Measurements from ENCODE around the gene RNASE11. TPM values are rescaled to one million over a fixed set of nuclear protein-coding genes. Genes with fewer than 3 reads are reported as not detected.
"Not testable (repeated sequence)": the region's sequence is repeated elsewhere in the genome, so short reads cannot be mapped to it uniquely, and the experiment has no call there.

RNASE11 gene
- total and polyA plus RNA-seq, 2 donors (not counting 3 experiments of a cell fraction or from before 2014, with no cell fraction given), result not detected

DNA sequence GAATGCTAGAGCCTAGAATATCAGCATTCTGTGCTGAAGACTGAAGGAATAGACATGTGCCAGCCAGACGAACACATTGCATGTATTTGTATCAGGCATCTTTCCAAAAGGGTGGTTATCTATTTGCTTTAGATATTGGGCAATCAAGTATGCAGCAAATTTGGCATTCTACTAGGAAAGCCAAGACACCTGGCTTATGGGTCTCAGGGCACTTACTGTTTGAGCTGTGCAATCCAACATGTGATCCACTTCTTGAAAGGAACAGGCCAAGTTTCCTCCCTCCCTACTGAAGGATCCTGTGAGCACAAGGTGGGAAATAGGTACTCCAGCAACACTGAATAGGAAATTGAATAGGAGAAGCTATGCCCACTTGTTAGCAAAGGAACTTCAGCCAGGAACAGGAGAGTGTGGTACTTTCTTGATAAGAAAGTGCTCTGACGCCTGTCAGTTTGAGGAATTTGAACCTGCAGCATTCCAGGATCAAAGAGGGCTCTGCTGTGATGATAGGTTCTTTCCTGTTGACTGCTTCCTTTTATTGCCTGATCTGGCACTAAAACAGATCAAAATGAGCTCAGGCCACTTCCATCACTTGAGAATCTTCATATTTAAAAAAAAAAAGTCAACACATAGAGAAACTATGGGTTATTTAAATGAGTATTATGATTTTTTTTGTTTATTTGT lies 33.1 kb upstream of the RNASE11 start:
- H3K36me3 ChIP-seq (ENCODE audit: control insufficient read depth in 2 of 2, extremely low read depth in 1 of 2, insufficient read depth in 2 of 2, low read length in 2 of 2), result no peaks in the 10 kb centered on the region
- FAIRE-seq (no peak), DNase-seq (ENCODE audit: low read depth, low spot score) (no peak)
- ChIA-PET POLR2A (no interaction called here), CTCF (interaction anchor here (1.3 to 3.4 kb wide), 3 partner anchors 8 to 70 kb away, joined by 4 to 17 read pairs (median 5); no protein-coding TSS in a partner anchor)
- no peak overlapping the region for H2AFZ ChIP-seq (ENCODE audit: low read depth, low read length)
- H4K20me1 ChIP-seq (replicated peaks; ENCODE audit: control insufficient read depth, extremely low read depth, insufficient read depth, low read length), result no peaks in the 10 kb centered on the region
- no peaks in the 10 kb centered on the region for H3K9me1 ChIP-seq (replicated peaks; ENCODE audit: control insufficient read depth, extremely low read depth, insufficient read depth, low read length)
- peaks cover 8% of the 10 kb centered on the region for H3K4me1 ChIP-seq (ENCODE audit: control insufficient read depth, extremely low read depth, insufficient read depth, low read length)
- H3K27ac ChIP-seq (ENCODE audit: insufficient read depth, low read depth, low read length), result no peak overlapping the region
- TF ChIP-seq GATA2 (IDR thresholded peaks at IDR 0.05; ENCODE audit: insufficient read depth, insufficient read length, low read depth, low read length) (no peak), MYC (IDR thresholded peaks at IDR 0.05; ENCODE audit: low read depth, low read length) (no peak), POLR2AphosphoS5 (IDR thresholded peaks at IDR 0.05; ENCODE audit: insufficient read depth, low read depth, low read length) (no peak), POLR2A (IDR thresholded peaks at IDR 0.05; ENCODE audit: low read depth, low read length) (no peak), JUN (IDR thresholded peaks at IDR 0.05; ENCODE audit: borderline replicate concordance, insufficient read depth, insufficient read length, low read depth) (no peak), EZH2 (IDR thresholded peaks at IDR 0.05; ENCODE audit: borderline replicate concordance, low read depth, low read length, severe bottlenecking) (no peak), FOS (IDR thresholded peaks at IDR 0.05; ENCODE audit: borderline replicate concordance, insufficient read depth, low read length) (no peak)
- TF ChIP-seq, protein P1, sequence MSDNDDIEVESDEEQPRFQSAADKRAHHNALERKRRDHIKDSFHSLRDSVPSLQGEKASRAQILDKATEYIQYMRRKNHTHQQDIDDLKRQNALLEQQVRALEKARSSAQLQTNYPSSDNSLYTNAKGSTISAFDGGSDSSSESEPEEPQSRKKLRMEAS (IDR thresholded peaks at IDR 0.05; ENCODE audit: insufficient read depth, insufficient read length), result no peak
- TF ChIP-seq, protein P2, sequence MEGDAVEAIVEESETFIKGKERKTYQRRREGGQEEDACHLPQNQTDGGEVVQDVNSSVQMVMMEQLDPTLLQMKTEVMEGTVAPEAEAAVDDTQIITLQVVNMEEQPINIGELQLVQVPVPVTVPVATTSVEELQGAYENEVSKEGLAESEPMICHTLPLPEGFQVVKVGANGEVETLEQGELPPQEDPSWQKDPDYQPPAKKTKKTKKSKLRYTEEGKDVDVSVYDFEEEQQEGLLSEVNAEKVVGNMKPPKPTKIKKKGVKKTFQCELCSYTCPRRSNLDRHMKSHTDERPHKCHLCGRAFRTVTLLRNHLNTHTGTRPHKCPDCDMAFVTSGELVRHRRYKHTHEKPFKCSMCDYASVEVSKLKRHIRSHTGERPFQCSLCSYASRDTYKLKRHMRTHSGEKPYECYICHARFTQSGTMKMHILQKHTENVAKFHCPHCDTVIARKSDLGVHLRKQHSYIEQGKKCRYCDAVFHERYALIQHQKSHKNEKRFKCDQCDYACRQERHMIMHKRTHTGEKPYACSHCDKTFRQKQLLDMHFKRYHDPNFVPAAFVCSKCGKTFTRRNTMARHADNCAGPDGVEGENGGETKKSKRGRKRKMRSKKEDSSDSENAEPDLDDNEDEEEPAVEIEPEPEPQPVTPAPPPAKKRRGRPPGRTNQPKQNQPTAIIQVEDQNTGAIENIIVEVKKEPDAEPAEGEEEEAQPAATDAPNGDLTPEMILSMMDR (IDR thresholded peaks at IDR 0.05; ENCODE audit: extremely low read depth in 1 of 2, insufficient read depth in 1 of 2, low read depth in 1 of 2, low read length in 2 of 2), result no peak
- dilution Hi-C loops (cut with MboI; ENCODE audit: extremely low pct_ligation_motif_present, low sequenced_read_pairs), result no loop called here
- no peaks in the 10 kb centered on the region for H3K9me3 ChIP-seq (replicated peaks; ENCODE audit: control insufficient read depth, insufficient read depth, low read length)
- no TSS peak for BruUV-seq (replicated peaks)
- no peak overlapping the region for H3K4me3 ChIP-seq (replicated peaks in 1 of 3; ENCODE audit: insufficient read depth in 1 of 3, low read depth in 1 of 3, low read length in 3 of 3)
- H3K79me2 ChIP-seq (ENCODE audit: control insufficient read depth, insufficient read depth, low read length), result no peaks in the 10 kb centered on the region
- H3K4me2 ChIP-seq (ENCODE audit: insufficient read depth, low read length), result no peak overlapping the region
- intact Hi-C loops (cut with micrococcal nuclease), result no loop called here
- no peak overlapping the region for H3K9ac ChIP-seq (replicated peaks; ENCODE audit: extremely low read depth, insufficient read depth, low read length)
- H3K27me3 ChIP-seq (ENCODE audit: control insufficient read depth in 2 of 2, insufficient read depth in 2 of 2, low read length in 2 of 2), result peaks cover 4 to 5% of the 10 kb centered on the region in 2 experiments

DNA sequence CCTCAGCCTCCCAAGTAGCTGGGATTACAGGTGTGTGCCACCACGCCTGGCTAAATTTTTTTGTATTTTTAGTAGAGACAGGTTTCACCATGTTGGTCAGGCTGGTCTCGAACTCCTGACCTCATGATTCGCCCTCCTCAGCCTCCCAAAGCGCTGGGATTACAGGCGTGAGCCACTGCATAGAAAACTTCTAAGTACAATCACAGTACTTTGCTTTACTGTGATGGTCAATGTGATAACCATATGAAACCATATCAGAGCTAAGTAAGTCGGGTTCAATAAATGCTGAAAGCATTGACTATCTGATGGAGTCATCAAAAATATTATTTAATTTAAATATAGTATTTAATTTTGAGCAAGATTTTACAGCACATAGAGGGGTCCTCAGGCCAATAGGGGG lies 31.9 kb upstream of the RNASE11 start:
- H3K4me2 ChIP-seq (ENCODE audit: insufficient read depth, low read length); CTCF ChIA-PET; H3K27ac ChIP-seq (ENCODE audit: insufficient read depth, low read depth, low read length); H3K9me1 ChIP-seq (replicated peaks; ENCODE audit: control insufficient read depth, extremely low read depth, insufficient read depth, low read length); H3K4me1 ChIP-seq (ENCODE audit: control insufficient read depth, extremely low read depth, insufficient read depth, low read length); H3K4me3 ChIP-seq (replicated peaks in 1 of 3; ENCODE audit: insufficient read depth in 1 of 3, low read depth in 1 of 3, low read length in 3 of 3); H4K20me1 ChIP-seq (replicated peaks; ENCODE audit: control insufficient read depth, extremely low read depth, insufficient read depth, low read length); POLR2A ChIA-PET; intact Hi-C loops (cut with micrococcal nuclease); H3K36me3 ChIP-seq (ENCODE audit: control insufficient read depth in 2 of 2, extremely low read depth in 1 of 2, insufficient read depth in 2 of 2, low read length in 2 of 2); H3K9me3 ChIP-seq (replicated peaks; ENCODE audit: control insufficient read depth, insufficient read depth, low read length); FAIRE-seq; H2AFZ ChIP-seq (ENCODE audit: low read depth, low read length); H3K27me3 ChIP-seq (ENCODE audit: control insufficient read depth in 2 of 2, insufficient read depth in 2 of 2, low read length in 2 of 2); dilution Hi-C loops (cut with MboI; ENCODE audit: extremely low pct_ligation_motif_present, low sequenced_read_pairs); H3K79me2 ChIP-seq (ENCODE audit: control insufficient read depth, insufficient read depth, low read length); H3K9ac ChIP-seq (replicated peaks; ENCODE audit: extremely low read depth, insufficient read depth, low read length); DNase-seq (ENCODE audit: low read depth, low spot score); BruUV-seq (replicated peaks): not testable (repeated sequence)
